GM12878 (cell line): ENCODE measurements around the gene MTA3. TPM values are rescaled to one million over a fixed set of nuclear protein-coding genes. Genes with fewer than 3 reads are reported as not detected.

Source experiments
- ATAC-seq: fragments of 200-7000 bp; cut with Tn5 transposase; 3 replicates; pipeline ENCODE4 v1.9.1; 2020; ENCODE audit warnings: mild to moderate bottlenecking, moderate library complexity
- BruUV-seq: library from RNA; stranded (reverse); fragments of 400-500 nt; replicated peaks from 2 replicates; lab custom pipeline; 2021; lab: Mats Ljungman, UMichigan
- CTCF ChIA-PET: fragments of 300-600 bp; sonication (Branson Sonifier 250); formaldehyde crosslinking; extraction: SDS; loops from one replicate; lab custom pipeline; 2021; ENCODE audit warnings: inconsistent platforms; lab: Yijun Ruan, JAX
- POLR2A ChIA-PET: fragments of 350-600 bp; formaldehyde crosslinking; extraction: SDS; loops from one replicate; lab custom pipeline; 2021; ENCODE audit warnings: inconsistent platforms; lab: Charles Lee
- RAD21 ChIA-PET: fragments of 300-600 bp; sonication (Branson Sonifier 250); formaldehyde crosslinking; loops from one replicate; lab custom pipeline; 2023; ENCODE audit warnings: antibody characterized with exemption; ENCODE audit not compliant: unreplicated experiment; lab: Charles Lee
- SMC1A ChIA-PET: fragments of 300-600 bp; sonication (Branson Sonifier 250); formaldehyde crosslinking; loops from one replicate; lab custom pipeline; 2023; ENCODE audit not compliant: unreplicated experiment, uncharacterized antibody; lab: Charles Lee
- DNase-seq: peaks from one replicate; pipeline ENCODE4 v3.0.0-alpha.2; 2011; ENCODE audit warnings: low read depth, low spot score
- FAIRE-seq: peaks from 3 replicates; lab custom pipeline; 2011; peaks lifted over from hg19 to GRCh38; lab: Jason Lieb, UNC
- H2AFZ ChIP-seq: 2 replicates; pipeline ENCODE4 v1.6.0; 2011; ENCODE audit warnings: low read depth, low read length, control low read depth; ENCODE audit not compliant: control insufficient read depth
- H3K27ac ChIP-seq: 2 replicates; pipeline ENCODE4 v1.5.1; 2011; ENCODE audit warnings: control low read depth; ENCODE audit not compliant: control insufficient read depth, insufficient read depth
- H3K27me3 ChIP-seq, 2 experiments: replicated peaks in 1 of 2; 2 replicates each; pipeline versions ENCODE4 v1.6.0 to v1.6.1; 2011; ENCODE audit warnings: low read length in 1 of 2; ENCODE audit not compliant: control insufficient read depth in 2 of 2, insufficient read depth in 2 of 2
- H3K36me3 ChIP-seq, 2 experiments: 2 replicates each; pipeline ENCODE4 v1.5.1; 2011; ENCODE audit warnings: low read length in 1 of 2; ENCODE audit not compliant: control insufficient read depth in 2 of 2, insufficient read depth in 2 of 2
- H3K4me1 ChIP-seq: 2 replicates; pipeline ENCODE4 v1.6.1; 2011; ENCODE audit warnings: mild to moderate bottlenecking, low read length, moderate library complexity, mixed read lengths; ENCODE audit not compliant: control insufficient read depth, insufficient read depth
- H3K4me2 ChIP-seq: 2 replicates; pipeline ENCODE4 v1.6.0; 2011; ENCODE audit warnings: control low read depth; ENCODE audit not compliant: control insufficient read depth, insufficient read depth
- H3K4me3 ChIP-seq: fragments of 200-600 bp; sonication (generic); 2 replicates; pipeline ENCODE4 v1.5.1; 2016
- H3K79me2 ChIP-seq: 2 replicates; pipeline ENCODE4 v1.6.0; 2011; ENCODE audit warnings: low read length; ENCODE audit not compliant: control insufficient read depth, insufficient read depth
- H3K9ac ChIP-seq: 2 replicates; pipeline ENCODE4 v1.8.0; 2011; ENCODE audit warnings: low read length, control low read depth, mixed read lengths; ENCODE audit not compliant: control insufficient read depth, insufficient read depth
- H3K9me3 ChIP-seq: replicated peaks from 3 replicates; pipeline ENCODE4 v1.5.1; 2011; ENCODE audit warnings: mild to moderate bottlenecking, low read length; ENCODE audit not compliant: control insufficient read depth, insufficient read depth
- H4K20me1 ChIP-seq: 2 replicates; pipeline ENCODE4 v1.6.0; 2011; ENCODE audit not compliant: control insufficient read depth, insufficient read depth
- BHLHE40 ChIP-seq, 2 experiments: fragments of 450-650 bp in 1 of 2; IDR thresholded peaks; 2 replicates each; pipeline ENCODE4 v1.6.1; 2011 to 2017; ENCODE audit warnings: low read depth in 2 of 2, borderline replicate concordance in 1 of 2, improper control_type of control experiment in 1 of 2, low read length in 1 of 2, mild to moderate bottlenecking in 1 of 2
- CHD4 ChIP-seq: fragments of 200-600 bp; sonication (generic); IDR thresholded peaks from 2 replicates; pipeline ENCODE4 v1.6.1; 2016; ENCODE audit warnings: mild to moderate bottlenecking
- POLR2AphosphoS5 ChIP-seq: IDR thresholded peaks from 2 replicates; pipeline ENCODE4 v1.6.1; 2011; ENCODE audit warnings: mild to moderate bottlenecking, low read length, inconsistent platforms
- POU2F2 ChIP-seq: IDR thresholded peaks from 3 replicates; pipeline ENCODE4 v1.6.1; 2011; ENCODE audit warnings: low read depth, mild to moderate bottlenecking, low read length, borderline replicate concordance
- RFX5 ChIP-seq: IDR thresholded peaks from 2 replicates; pipeline ENCODE4 v1.6.1; 2011; ENCODE audit warnings: low read depth, low read length, improper control_type of control experiment
- SIN3A ChIP-seq: IDR thresholded peaks from 2 replicates; pipeline ENCODE4 v1.6.1; 2012; ENCODE audit warnings: low read depth, low read length, improper control_type of control experiment
- SMARCA5 ChIP-seq: fragments of 450-650 bp; IDR thresholded peaks from 2 replicates; pipeline ENCODE4 v1.6.1; 2017; ENCODE audit warnings: mild to moderate bottlenecking
- SMC3 ChIP-seq: IDR thresholded peaks from 2 replicates; pipeline ENCODE4 v1.6.1; 2011; ENCODE audit warnings: low read length, improper control_type of control experiment, borderline replicate concordance
- ZBTB40 ChIP-seq: fragments of 450-650 bp; IDR thresholded peaks from 2 replicates; pipeline ENCODE4 v1.6.1; 2016; ENCODE audit warnings: mild to moderate bottlenecking, moderate library complexity, borderline replicate concordance
- ZNF687 ChIP-seq: fragments of 450-650 bp; IDR thresholded peaks from 2 replicates; pipeline ENCODE4 v1.6.1; 2017; ENCODE audit warnings: mild to moderate bottlenecking, moderate library complexity
- WGBS: methylation state at CpG from one replicate; pipeline ENCODE4 v1.1.6; 2016; ENCODE audit warnings: low lambda C conversion rate; ENCODE audit not compliant: insufficient replicate concordance, insufficient coverage; ENCODE audit errors: missing lambda C conversion rate; 5-methylcytosine and 5-hydroxymethylcytosine counted together
- in situ Hi-C: fragments of 300-500 bp; cut with MboI; formaldehyde crosslinking; loops from 9 replicates; pipeline ENCODE4 v1.14.3; 2018; ENCODE audit warnings: mixed read lengths
- intact Hi-C: fragments of 100-400 bp; cut with micrococcal nuclease; formaldehyde crosslinking; loops from one replicate; pipeline ENCODE4 v1.14.2; 2022; ENCODE audit not compliant: unreplicated experiment
- polyA plus RNA-seq, 11 experiments: library from polyadenylated mRNA; depleted of rRNA in 4 of 11; unstranded in 6 of 11; stranded (reverse) in 5 of 11; fragments of >200 nt; fragmentation: Nextera tagmentation in 4 of 11; fragmentation: Illumina TruSeq in 1 of 11; extraction: Ambion mirVana in 4 of 11; extraction: Trizol in 1 of 11; gene quantifications; 1 replicate in 1 of 11; 2 replicates in 10 of 11; pipeline versions ENCODE4 v1.2.1 to v1.2.3, GENCODE V29; 2011 to 2016; ENCODE audit warnings: inconsistent platforms in 2 of 11, missing spikeins in 2 of 11, low read depth in 1 of 11
- total RNA-seq, 4 experiments: library from RNA; depleted of rRNA in 3 of 4; stranded (reverse); fragments of >200 nt in 3 of 4; fragmentation: Illumina TruSeq in 1 of 4; extraction: Trizol in 1 of 4; gene quantifications; 2 replicates each; pipeline versions ENCODE4 v1.2.1 to v1.2.3, GENCODE V29; 2013 to 2021

The MTA3 gene
- total and polyA plus RNA-seq, 10 of the 15 experiments (the other 5 are each of a cell fraction or from before 2014, with no cell fraction given), result 17.6 to 45.5 (median 26.5) TPM

GRCh38 chr2:42793334-42794270, 225.2 kb downstream of the MTA3 start (continued):
- 0 out of 2 replicates have a peak, but pooled peaks have one; percentile 34 for TF ChIP-seq ZNF687

GRCh38 chr2:42794271-42795046, 226.0 kb downstream of the MTA3 start:
- ChIA-PET POLR2A (interaction anchor here (0.6 to 5.3 kb wide), 13 partner anchors 10 to 1407 kb away, joined by 3 to 99 read pairs (median 5); no protein-coding TSS in a partner anchor), SMC1A (interaction anchor here (0.7 to 5.8 kb wide), 14 partner anchors 10 to 280 kb away, joined by 3 to 60 read pairs (median 4); no protein-coding TSS in a partner anchor), RAD21 (interaction anchor here (0.5 to 5.8 kb wide), 17 partner anchors 9 to 783 kb away, joined by 3 to 96 read pairs (median 4); no protein-coding TSS in a partner anchor), CTCF (interaction anchor here (0.6 to 5.7 kb wide), 18 partner anchors 9 to 772 kb away, joined by 3 to 69 read pairs (median 4); no protein-coding TSS in a partner anchor)
- Histone ChIP-seq H4K20me1 (no peaks in the 10 kb centered on the region), H3K4me2 (peak overlapping the region; percentile 85), H3K36me3 (no peaks in the 10 kb centered on the region), H2AFZ (peak overlapping the region; percentile 43), H3K27ac (peak overlapping the region; percentile 99), H3K9me3 (no peaks in the 10 kb centered on the region), H3K79me2 (peaks cover 44% of the 10 kb centered on the region), H3K9ac (peak overlapping the region; percentile 95), H3K27me3 (no peaks in the 10 kb centered on the region), H3K4me3 (peak overlapping the region; percentile 82), H3K4me1 (peaks cover 26% of the 10 kb centered on the region)
- FAIRE-seq, result no peak
- intact Hi-C loops, result loop anchor here (1.0 to 10.0 kb wide), 4 partner anchors 16 to 430 kb away; partner anchors contain the start of genes COX7A2L and KCNG3
- ATAC-seq, result peak; percentile 71
- no peak for DNase-seq
- BruUV-seq, result TSS peak; percentile 59
- in situ Hi-C loops, result no loop called here
- WGBS, result 15% methylated on average over 8 of the region's 8 CpGs
- TF ChIP-seq BHLHE40 (IDR thresholded peaks at IDR 0.05; ENCODE audit: borderline replicate concordance in 1 of 2, low read depth in 2 of 2, low read length in 1 of 2) (no peak), ZBTB40 (peak; percentile 23; the same call in 1 of the 2 replicates), RFX5 (no peak), POLR2AphosphoS5 (peak; percentile 72), SMC3 (peak; percentile 25; the same call in 1 of the 2 replicates), CHD4 (no peak), SIN3A (0 out of 2 replicates have a peak, but pooled peaks have one; percentile 4), SMARCA5 (peak; percentile 88), POU2F2 (no peak; the same call in 2 of the 3 replicates)
